Gastroesophageal sphincter (tissue), 4 donors: ENCODE results near the gene TREM2. TPM values are rescaled to one million over a fixed set of nuclear protein-coding genes. Genes with fewer than 3 reads are reported as not detected.

Experiments
- ATAC-seq: fragments of 150-250 bp; one replicate; pipeline ENCODE4 v1.9.1; 2016; ENCODE audit warnings: mild to moderate bottlenecking, moderate library complexity
- H3K27ac ChIP-seq, 4 donors: fragments of 200-600 bp; sonication (generic) in 3 of 4; 1 replicate in 3 of 4; 2 replicates in 1 of 4; pipeline ENCODE4 v1.5.1; 2016 to 2019
- H3K27me3 ChIP-seq: fragments of 200-600 bp; sonication (generic); one replicate; pipeline ENCODE4 v1.5.1; 2019
- H3K36me3 ChIP-seq, 2 donors: fragments of 200-600 bp; sonication (generic); one replicate each; pipeline ENCODE4 v1.5.1; 2019; ENCODE audit warnings: control low read depth in 1 of 2
- H3K4me1 ChIP-seq, 3 donors: fragments of 200-600 bp; sonication (generic); 1 replicate in 2 of 3; 2 replicates in 1 of 3; pipeline ENCODE4 v1.5.1; 2016 to 2019; ENCODE audit warnings: control low read depth in 2 of 3
- H3K4me3 ChIP-seq, 2 donors: fragments of 200-600 bp; sonication (generic); one replicate each; pipeline ENCODE4 v1.5.1; 2019; ENCODE audit warnings: mild to moderate bottlenecking in 1 of 2, moderate library complexity in 1 of 2
- H3K9me3 ChIP-seq, 3 donors: fragments of 200-600 bp; sonication (generic); one replicate each; pipeline ENCODE4 v1.5.1; 2017 to 2019; ENCODE audit warnings: control low read depth in 2 of 3
- CTCF ChIP-seq, 4 experiments: fragments of 200-600 bp in 2 of 4; fragments of 450-650 bp in 2 of 4; sonication (generic) in 1 of 4; IDR thresholded peaks; one replicate each; pipeline ENCODE4 v1.5.1; 2017 to 2019; ENCODE audit warnings: antibody characterized with exemption in 4 of 4, mild to moderate bottlenecking in 2 of 4, moderate library complexity in 2 of 4
- EP300 ChIP-seq: sonication (generic); formaldehyde crosslinking; IDR thresholded peaks from one replicate; pipeline ENCODE4 v1.6.1; 2017; ENCODE audit warnings: antibody characterized with exemption, mild to moderate bottlenecking
- POLR2A ChIP-seq, 2 donors: fragments of 450-650 bp; IDR thresholded peaks; one replicate each; pipeline ENCODE4 v1.6.1; 2017; ENCODE audit warnings: antibody characterized with exemption in 2 of 2, mild to moderate bottlenecking in 2 of 2, moderate library complexity in 1 of 2
- POLR2AphosphoS5 ChIP-seq: sonication (generic); formaldehyde crosslinking; IDR thresholded peaks from one replicate; pipeline ENCODE4 v1.6.1; 2017; ENCODE audit warnings: antibody characterized with exemption
- WGBS, 2 donors: methylation state at CpG; one replicate each; pipeline ENCODE4 v1.1.5; 2018; ENCODE audit warnings: low coverage in 1 of 2; 5-methylcytosine and 5-hydroxymethylcytosine counted together
- total RNA-seq, 4 donors: library from RNA; depleted of rRNA; stranded (reverse); fragments of >200 nt; gene quantifications; one replicate each; pipeline ENCODE4 v1.1.0, GENCODE V29; 2016

Gene TREM2
- total RNA-seq, 4 donors from 2014 or later = 0.42 to 1.7 (median 0.54) TPM; not detected in 1

GRCh38 chr6:41176189-41176588 is 13.3 kb upstream of the TREM2 start:
- Histone ChIP-seq H3K9me3 (no peaks in the 10 kb centered on the region), H3K27ac (no peak overlapping the region), H3K4me3 (no peak overlapping the region), H3K36me3 (no peaks in the 10 kb centered on the region), H3K27me3 (peaks cover 30% of the 10 kb centered on the region), H3K4me1 (no peaks in the 10 kb centered on the region)
- TF ChIP-seq EP300 (no peak), POLR2A (IDR thresholded peaks at IDR 0.05) (no peak), CTCF (IDR thresholded peaks at IDR 0.05) (no peak), POLR2AphosphoS5 (no peak)
- ATAC-seq = no peak
- WGBS, 2 donors = 89 to 91% methylated on average over 6 to 12 of the region's 12 CpGs

- H3K27ac ChIP-seq = no peak overlapping the region
- no peak overlapping the region for H3K4me3 ChIP-seq
- no peak for ATAC-seq
- H3K27me3 ChIP-seq = peaks cover 34% of the 10 kb centered on the region
- H3K4me1 ChIP-seq = no peaks in the 10 kb centered on the region
- H3K9me3 ChIP-seq = no peaks in the 10 kb centered on the region
- H3K36me3 ChIP-seq = no peaks in the 10 kb centered on the region
- TF ChIP-seq POLR2A (IDR thresholded peaks at IDR 0.05) = no peak
- no peak for TF ChIP-seq EP300
- no peak for TF ChIP-seq CTCF (IDR thresholded peaks at IDR 0.05)
- no peak for TF ChIP-seq POLR2AphosphoS5
- WGBS, 2 donors = 78 to 88% methylated on average over 1 of the region's 1 CpG
These were observed 12.2 kb upstream of the TREM2 start for GRCh38 chr6:41175084-41175483.

GRCh38 chr6:41174610-41175009 is 11.7 kb upstream of the TREM2 start:
- Histone ChIP-seq H3K9me3 (no peaks in the 10 kb centered on the region), H3K27ac (no peak overlapping the region), H3K4me3 (no peak overlapping the region), H3K36me3 (no peaks in the 10 kb centered on the region), H3K27me3 (peaks cover 38% of the 10 kb centered on the region), H3K4me1 (no peaks in the 10 kb centered on the region)
- no peak for ATAC-seq
- 64 to 74% methylated on average over 2 of the region's 2 CpGs for whole genome bisulfite sequencing, 2 donors
- TF ChIP-seq EP300 (no peak), POLR2A (IDR thresholded peaks at IDR 0.05) (no peak), POLR2AphosphoS5 (no peak), CTCF (IDR thresholded peaks at IDR 0.05) (no peak)

- no peaks in the 10 kb centered on the region for H3K36me3 ChIP-seq
- ATAC-seq = no peak
- no peak overlapping the region for H3K27ac ChIP-seq
- WGBS, 2 donors = 0 to 41% methylated on average over 3 of the region's 3 CpGs
- TF ChIP-seq POLR2A (IDR thresholded peaks at IDR 0.05) (no peak), CTCF (IDR thresholded peaks at IDR 0.05) (no peak), EP300 (no peak), POLR2AphosphoS5 (no peak)
- no peak overlapping the region for H3K4me3 ChIP-seq
- no peaks in the 10 kb centered on the region for H3K9me3 ChIP-seq
- peaks cover 49% of the 10 kb centered on the region for H3K27me3 ChIP-seq
- no peaks in the 10 kb centered on the region for H3K4me1 ChIP-seq
These were observed 9.0 kb upstream of the TREM2 start for GRCh38 chr6:41171908-41172307.

- WGBS, 2 donors = 39 to 69% methylated on average over 3 to 4 of the region's 4 CpGs
- Histone ChIP-seq H3K4me1 (no peaks in the 10 kb centered on the region), H3K9me3 (no peaks in the 10 kb centered on the region), H3K36me3 (no peaks in the 10 kb centered on the region), H3K4me3 (no peak overlapping the region), H3K27me3 (peaks cover 50% of the 10 kb centered on the region), H3K27ac (no peak overlapping the region)
- TF ChIP-seq CTCF (IDR thresholded peaks at IDR 0.05) (no peak), POLR2A (IDR thresholded peaks at IDR 0.05) (no peak), EP300 (no peak), POLR2AphosphoS5 (no peak)
- no peak for ATAC-seq
These were observed 7.7 kb upstream of the TREM2 start for GRCh38 chr6:41170547-41171160.
